AG09309 (cell line): ENCODE results near the gene RIMS3.

ENCODE experiments used
- DNase-seq: peaks from one replicate; pipeline ENCODE4 v3.0.0-alpha.2; 2010; ENCODE audit warnings: low read depth
- H3K4me3 ChIP-seq: 2 replicates; pipeline ENCODE4 v1.5.1; 2011; ENCODE audit warnings: mild to moderate bottlenecking, low read depth, low read length, moderate library complexity; ENCODE audit not compliant: control insufficient read depth
- CTCF ChIP-seq: IDR thresholded peaks from 2 replicates; pipeline ENCODE4 v1.5.1; 2011; ENCODE audit warnings: mild to moderate bottlenecking, low read depth, low read length, inconsistent platforms; ENCODE audit not compliant: insufficient read depth, control insufficient read depth; ENCODE audit errors: missing control alignments

RIMS3 gene

DNA sequence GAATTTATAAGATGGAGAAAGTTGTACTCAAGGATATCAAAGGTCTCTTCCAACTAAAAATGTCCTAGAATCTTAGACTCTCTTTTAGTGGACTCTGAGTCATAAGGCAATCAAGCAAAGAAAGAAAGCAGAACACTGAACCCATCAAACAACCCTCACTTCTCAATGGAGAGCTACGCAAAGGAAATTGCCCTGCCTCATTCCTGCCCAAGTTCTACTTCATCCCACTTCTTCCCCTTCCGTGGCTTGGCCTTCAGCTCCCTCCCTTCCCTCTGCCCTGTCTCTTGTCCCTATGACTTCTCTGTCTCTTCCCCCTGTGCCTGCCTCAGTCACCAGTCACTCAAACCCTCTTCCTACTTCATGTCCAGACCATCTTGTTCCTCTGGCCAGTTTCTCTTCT is 58.5 kb downstream of the RIMS3 start:
- TF ChIP-seq CTCF, result no peak
- no peak overlapping the region for H3K4me3 ChIP-seq
- no peak for DNase-seq

DNA sequence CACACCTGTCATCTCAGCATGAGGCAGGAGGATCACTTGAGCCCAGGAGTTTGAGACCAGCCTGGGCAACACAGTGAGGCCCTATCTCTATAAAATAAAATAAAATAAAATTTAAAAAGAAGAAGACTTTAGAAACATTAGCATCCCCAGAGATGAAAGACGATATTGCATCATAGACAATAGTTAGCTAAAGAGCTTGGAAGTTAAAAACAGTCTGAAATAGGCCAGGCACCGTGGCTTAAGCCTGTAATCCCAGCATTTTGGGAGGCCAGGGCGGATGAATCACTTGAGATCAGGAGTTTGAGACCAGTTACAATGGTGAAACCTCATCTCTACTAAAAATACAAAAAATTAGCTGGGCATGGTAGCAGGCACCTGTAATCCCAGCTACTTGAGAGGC is 59.3 kb downstream of the RIMS3 start:
- H3K4me3 ChIP-seq, result no peak overlapping the region

DNA sequence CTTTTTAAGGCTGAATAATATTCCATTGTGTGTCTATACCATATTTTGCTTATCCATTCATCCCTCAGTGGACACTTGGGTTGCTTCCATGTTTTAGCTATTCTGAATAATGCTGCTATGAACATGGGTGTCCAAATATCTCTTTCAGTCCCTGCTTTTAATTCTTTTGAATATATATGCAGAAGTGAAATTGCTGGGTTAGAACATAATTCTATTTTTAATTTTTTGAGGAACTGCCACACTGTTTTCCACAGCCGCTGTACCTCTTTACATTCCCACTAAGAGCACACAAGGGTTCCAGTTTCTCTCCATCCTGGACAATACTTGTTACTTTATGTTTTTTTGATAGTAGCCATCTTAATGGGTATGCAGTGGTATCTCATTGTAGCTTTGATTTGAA is 65.6 kb downstream of the RIMS3 start:
- H3K4me3 ChIP-seq, result no peak overlapping the region
- DNase-seq, result no peak
- TF ChIP-seq CTCF, result no peak

More for the DNA sequence above, 59.3 kb downstream of the RIMS3 start:
- no peak for DNase-seq
- no peak for TF ChIP-seq CTCF

- no peak for DNase-seq
- no peak for TF ChIP-seq CTCF
- no peak overlapping the region for H3K4me3 ChIP-seq
Measured at GRCh38 chr1:40595623-40596022, 69.9 kb downstream of the RIMS3 start.

DNA sequence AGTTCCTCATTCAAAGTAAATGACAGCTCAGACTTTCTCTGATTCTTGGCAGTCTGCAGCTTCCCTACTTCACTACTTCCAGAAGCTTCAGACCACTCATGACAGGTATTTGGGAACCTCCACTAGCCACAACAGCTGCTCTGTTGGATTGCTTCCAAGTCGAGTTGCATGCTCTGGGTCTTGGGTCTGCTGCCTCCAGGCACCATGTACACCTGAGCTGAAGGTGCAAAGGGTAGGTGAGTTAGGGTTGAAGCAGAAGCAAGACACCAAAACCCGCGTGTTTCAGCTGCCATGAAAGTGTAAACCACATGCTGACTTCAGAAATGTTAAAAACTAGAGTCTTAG is 71.3 kb downstream of the RIMS3 start:
- H3K4me3 ChIP-seq, result no peak overlapping the region
- TF ChIP-seq CTCF, result no peak
- DNase-seq, result no peak

GRCh38 chr1:40593449-40594186 is 71.9 kb downstream of the RIMS3 start:
- no peak overlapping the region for H3K4me3 ChIP-seq
- TF ChIP-seq CTCF, result no peak
- DNase-seq, result no peak
